ENCODE data around the gene FTSJ1.

The FTSJ1 gene

GRCh38 chrX:48531358-48531959 lies 55.5 kb downstream of the FTSJ1 start:
- peak; percentile 49 for DNase-seq

- DNase-seq: no peak
Measured at GRCh38 chrX:48532161-48532560, 56.2 kb downstream of the FTSJ1 start.

GRCh38 chrX:48533165-48533564 lies 57.2 kb downstream of the FTSJ1 start:
- DNase-seq: no peak
